HEK293 (cell line): ENCODE results near the gene CCDC110.

Experiments
- CTCF ChIP-seq: fragments of 450-650 bp; formaldehyde crosslinking; IDR thresholded peaks from 2 replicates; pipeline ENCODE4 v1.5.1; 2016; ENCODE audit warnings: missing biosample characterization, missing genetic modification characterization
- MYNN ChIP-seq: fragments of 450-650 bp; formaldehyde crosslinking; IDR thresholded peaks from 2 replicates; pipeline ENCODE4 v1.5.1; 2016; ENCODE audit warnings: missing biosample characterization, missing genetic modification characterization, borderline replicate concordance
- PBX3 ChIP-seq: sonication (generic); formaldehyde crosslinking; IDR thresholded peaks from 2 replicates; pipeline ENCODE4 v1.8.1; 2022; ENCODE audit warnings: mild to moderate bottlenecking, moderate library complexity, missing genetic modification reagents
- PRDM10 ChIP-seq: fragments of 450-650 bp; formaldehyde crosslinking; IDR thresholded peaks from 2 replicates; pipeline ENCODE4 v1.5.1; 2016; ENCODE audit warnings: missing biosample characterization, missing genetic modification characterization
- REPIN1 ChIP-seq: fragments of 450-650 bp; formaldehyde crosslinking; IDR thresholded peaks from 2 replicates; pipeline ENCODE4 v1.5.1; 2017; ENCODE audit warnings: missing biosample characterization, missing genetic modification characterization, low read depth
- REST ChIP-seq: fragments of 450-650 bp; formaldehyde crosslinking; IDR thresholded peaks from 2 replicates; pipeline ENCODE4 v1.5.1; 2016; ENCODE audit warnings: missing biosample characterization, missing genetic modification characterization
- SP2 ChIP-seq: fragments of 450-650 bp; formaldehyde crosslinking; IDR thresholded peaks from 2 replicates; pipeline ENCODE4 v1.5.1; 2016; ENCODE audit warnings: missing biosample characterization, missing genetic modification characterization
- TRIM28 ChIP-seq: IDR thresholded peaks from 2 replicates; pipeline ENCODE4 v1.6.1; 2011; ENCODE audit warnings: low read length, control low read depth, borderline replicate concordance
- ZBTB44 ChIP-seq: fragments of 450-650 bp; IDR thresholded peaks from 2 replicates; pipeline ENCODE4 v1.5.1; 2018; ENCODE audit warnings: missing biosample characterization, mild to moderate bottlenecking, missing genetic modification characterization
- ZNF132 ChIP-seq: fragments of 450-650 bp; formaldehyde crosslinking; IDR thresholded peaks from 2 replicates; pipeline ENCODE4 v1.5.1; 2017; ENCODE audit warnings: missing biosample characterization, missing genetic modification characterization, borderline replicate concordance
- ZNF140 ChIP-seq: fragments of 450-650 bp; formaldehyde crosslinking; IDR thresholded peaks from 2 replicates; pipeline ENCODE4 v1.5.1; 2016; ENCODE audit warnings: missing biosample characterization, missing genetic modification characterization
- ZNF561 ChIP-seq: fragments of 450-650 bp; IDR thresholded peaks from 2 replicates; pipeline ENCODE4 v1.5.1; 2018; ENCODE audit warnings: missing biosample characterization, missing genetic modification characterization, borderline replicate concordance

- TF ChIP-seq CTCF (tag by site-specific recombination): no peak
- TF ChIP-seq ZNF132: no peak
- TF ChIP-seq PBX3: no peak
- TF ChIP-seq ZBTB44 (tag by site-specific recombination): no peak
- no peak for TF ChIP-seq PRDM10 (tag by site-specific recombination)
- TF ChIP-seq ZNF140 (tag by site-specific recombination): no peak
- TF ChIP-seq MYNN: no peak
- TF ChIP-seq TRIM28: no peak
- no peak for TF ChIP-seq REST
- no peak for TF ChIP-seq SP2 (tag by site-specific recombination)
- no peak for TF ChIP-seq REPIN1
- TF ChIP-seq ZNF561 (tag by site-specific recombination): no peak
Observed at GRCh38 chr4:185514182-185514697, 42.7 kb upstream of the CCDC110 start.
